Melanocyte of skin (primary cell): ENCODE results near the gene CTPS2. TPM values are rescaled to one million over a fixed set of nuclear protein-coding genes. Genes with fewer than 3 reads are reported as not detected.

ENCODE experiments used
- small RNA-seq, 2 donors: library from RNA; depleted of rRNA; stranded (forward); fragments of <200 nt; gene quantifications; one replicate each; pipeline ENCODE3, GENCODE V24; 2012
- total RNA-seq, 2 donors: library from RNA; depleted of rRNA; stranded (reverse); fragments of >200 nt; gene quantifications; 2 replicates each; pipeline ENCODE4 v1.2.3, GENCODE V29; 2012

CTPS2 gene, protein sequence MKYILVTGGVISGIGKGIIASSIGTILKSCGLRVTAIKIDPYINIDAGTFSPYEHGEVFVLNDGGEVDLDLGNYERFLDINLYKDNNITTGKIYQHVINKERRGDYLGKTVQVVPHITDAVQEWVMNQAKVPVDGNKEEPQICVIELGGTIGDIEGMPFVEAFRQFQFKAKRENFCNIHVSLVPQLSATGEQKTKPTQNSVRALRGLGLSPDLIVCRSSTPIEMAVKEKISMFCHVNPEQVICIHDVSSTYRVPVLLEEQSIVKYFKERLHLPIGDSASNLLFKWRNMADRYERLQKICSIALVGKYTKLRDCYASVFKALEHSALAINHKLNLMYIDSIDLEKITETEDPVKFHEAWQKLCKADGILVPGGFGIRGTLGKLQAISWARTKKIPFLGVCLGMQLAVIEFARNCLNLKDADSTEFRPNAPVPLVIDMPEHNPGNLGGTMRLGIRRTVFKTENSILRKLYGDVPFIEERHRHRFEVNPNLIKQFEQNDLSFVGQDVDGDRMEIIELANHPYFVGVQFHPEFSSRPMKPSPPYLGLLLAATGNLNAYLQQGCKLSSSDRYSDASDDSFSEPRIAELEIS
- 10 to 100 TPM; 12.4 to 16.7 TPM for total RNA-seq

DNA sequence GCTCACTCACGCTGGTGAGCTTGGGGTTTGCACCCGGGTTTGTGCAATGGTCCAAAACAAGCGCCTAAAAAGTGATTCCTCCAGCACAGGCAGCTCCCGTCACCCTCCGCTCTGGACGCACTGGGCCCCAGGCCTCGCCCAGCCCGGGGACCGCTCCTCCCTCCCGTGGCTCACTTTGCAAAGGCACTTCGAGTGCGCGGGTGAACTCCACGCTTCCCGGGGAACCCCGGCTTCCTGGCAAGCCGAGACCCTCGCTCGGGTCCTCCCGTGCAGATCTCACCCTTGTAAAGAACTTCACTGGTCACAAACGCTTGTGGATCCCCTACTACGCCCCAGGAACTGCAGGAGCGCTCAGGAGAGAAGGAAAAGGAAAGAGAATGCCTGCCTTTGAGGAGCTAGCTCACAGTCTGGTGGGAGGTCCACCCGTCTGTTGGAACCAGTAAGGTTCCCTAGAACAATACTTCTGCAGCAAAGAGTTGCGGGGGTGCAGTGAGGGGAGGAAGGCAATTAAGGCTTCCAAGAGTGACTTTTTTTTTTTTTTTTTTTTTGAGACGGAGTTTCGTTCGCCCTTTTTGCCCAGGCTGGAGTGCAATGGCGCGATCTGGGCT lies at the start of gene CTPS2:
Gene CTPS2 (minus strand): TSS at position 122 of the 608 bp plus-strand sequence. CDS start 9,767 bp downstream, outside the sequence.

DNA sequence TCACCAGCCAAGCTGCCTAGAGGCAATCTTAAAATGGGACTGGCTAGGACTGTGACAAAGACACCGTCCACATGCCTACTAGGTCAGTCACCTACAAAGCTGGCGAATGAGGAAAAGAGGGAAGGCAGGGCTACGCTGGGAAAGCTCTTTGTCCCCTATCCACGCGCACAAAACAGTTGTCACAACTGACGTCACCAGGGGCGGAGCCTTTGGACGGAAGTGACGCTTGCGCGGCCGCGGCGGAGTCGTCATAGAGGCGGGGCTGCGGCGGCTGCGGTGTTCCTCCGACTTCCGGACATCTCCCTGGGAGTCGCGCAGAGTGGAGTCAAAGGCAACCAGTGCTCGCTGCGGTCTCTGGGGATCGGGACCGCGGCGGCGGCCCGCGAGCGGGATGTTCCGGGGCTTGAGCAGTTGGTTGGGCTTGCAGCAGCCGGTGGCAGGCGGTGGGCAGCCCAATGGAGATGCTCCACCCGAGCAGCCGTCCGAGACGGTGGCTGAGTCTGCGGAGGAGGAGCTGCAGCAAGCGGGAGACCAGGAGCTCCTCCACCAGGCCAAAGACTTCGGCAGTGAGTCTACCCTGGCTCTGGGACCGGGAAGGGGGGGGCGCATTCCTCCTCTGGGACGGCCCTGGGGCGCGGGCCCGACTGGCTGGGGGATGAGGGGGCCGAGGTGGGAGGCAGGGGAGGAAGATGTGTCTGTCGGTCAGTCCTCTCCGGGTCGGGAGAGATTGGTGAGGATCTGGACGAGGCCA lies 7.0 kb upstream of the CTPS2 start, which contains the start of gene SYAP1:
Gene SYAP1 (plus strand): TSS at position 279 of the 751 bp plus-strand sequence. CDS start 113 bp downstream, at position 392.

DNA sequence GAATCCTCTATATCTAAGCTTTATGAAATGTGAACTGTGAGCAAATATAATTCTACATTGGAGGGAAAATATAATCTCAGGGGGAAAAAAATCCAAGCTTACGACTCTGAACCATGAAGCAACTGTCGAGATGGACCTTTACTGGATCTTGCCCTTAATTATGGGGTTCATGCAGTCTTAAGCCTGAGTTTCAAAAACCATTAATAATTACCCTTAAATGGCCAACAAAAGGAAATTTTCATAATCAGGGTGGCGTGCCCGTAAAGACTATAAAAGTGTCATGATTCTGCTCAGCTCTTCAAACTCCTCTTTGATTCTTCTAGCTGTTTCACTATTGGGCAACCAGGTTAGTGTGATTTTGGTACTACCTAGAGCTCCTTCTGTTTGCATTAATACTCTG lies 62.6 kb downstream of the CTPS2 start, which contains the start of gene S100G:
Gene S100G (plus strand): TSS at position 301 of the 400 bp plus-strand sequence. CDS start 849 bp downstream, outside the sequence.

Small RNA genes within 50 kb of the gene (small RNA-seq; reads per million reads assigned to genes)
- 0 reads per million in 2 donors for gene MIR548AM

Other genes starting within 250 kb of the CTPS2 start
- not detected for gene S100G, start 62.5 kb downstream of the CTPS2 start, total RNA-seq
- 10 to 100 TPM; 18.9 to 20.3 TPM for gene SYAP1, start 6.9 kb upstream of the CTPS2 start, total RNA-seq
- gene TXLNG, start 73.8 kb upstream of the CTPS2 start, total RNA-seq: 1 to 10 TPM; 5.9 to 6.0 TPM
- gene RBBP7, start 157.7 kb upstream of the CTPS2 start, total RNA-seq: 100 to 1,000 TPM; 127 to 208 TPM
- 1 to 10 TPM; 3.0 to 6.2 TPM for gene REPS2, start 234.0 kb upstream of the CTPS2 start, total RNA-seq